Parathyroid adenoma (tissue), 2 donors: ENCODE data around the gene HGS.

Source experiments
- H2AFZ ChIP-seq: fragments of 300-600 bp; sonication (generic); one replicate; pipeline ENCODE4 v1.7.0; 2017; ENCODE audit warnings: antibody characterized with exemption, mild to moderate bottlenecking
- H3K27ac ChIP-seq: fragments of 300-600 bp; sonication (generic); one replicate; pipeline ENCODE4 v1.7.0; 2017
- H3K27me3 ChIP-seq: fragments of 300-600 bp; sonication (generic); one replicate; pipeline ENCODE4 v1.7.0; 2017; ENCODE audit warnings: low read length; ENCODE audit not compliant: control insufficient read depth, insufficient read depth
- H3K36me3 ChIP-seq: fragments of 300-600 bp; sonication (generic); one replicate; pipeline ENCODE4 v1.7.0; 2017; ENCODE audit warnings: low read length; ENCODE audit not compliant: control insufficient read depth, insufficient read depth
- H3K4me1 ChIP-seq: fragments of 300-600 bp; sonication (generic); one replicate; pipeline ENCODE4 v1.7.0; 2017; ENCODE audit warnings: control low read depth
- H3K4me2 ChIP-seq: fragments of 300-600 bp; sonication (generic); one replicate; pipeline ENCODE4 v1.7.0; 2017; ENCODE audit warnings: low read length
- H3K4me3 ChIP-seq: fragments of 300-600 bp; sonication (generic); one replicate; pipeline ENCODE4 v1.7.0; 2017; ENCODE audit warnings: low read depth, low read length
- H3K79me2 ChIP-seq: fragments of 300-600 bp; sonication (generic); one replicate; pipeline ENCODE4 v1.7.0; 2017; ENCODE audit warnings: control low read depth
- H3K9ac ChIP-seq: fragments of 300-600 bp; sonication (generic); one replicate; pipeline ENCODE4 v1.7.0; 2017; ENCODE audit warnings: mild to moderate bottlenecking
- H3K9me3 ChIP-seq: fragments of 300-600 bp; sonication (generic); one replicate; pipeline ENCODE4 v1.7.0; 2017; ENCODE audit warnings: low read length; ENCODE audit not compliant: control insufficient read depth
- CTCF ChIP-seq: fragments of 300-600 bp; sonication (generic); IDR thresholded peaks from one replicate; pipeline ENCODE4 v1.7.0; 2017; ENCODE audit warnings: antibody characterized with exemption, mild to moderate bottlenecking
- donor health status: primary hyperparathyroidism.

Gene HGS

GRCh38 chr17:81648707-81649085 lies 35.1 kb upstream of the HGS start:
- H3K9ac ChIP-seq: no peak overlapping the region
- H3K4me2 ChIP-seq: no peak overlapping the region
- no peaks in the 10 kb centered on the region for H3K36me3 ChIP-seq
- H3K4me1 ChIP-seq: no peaks in the 10 kb centered on the region
- H3K79me2 ChIP-seq: no peaks in the 10 kb centered on the region
- H3K9me3 ChIP-seq: no peaks in the 10 kb centered on the region
- H2AFZ ChIP-seq: no peak overlapping the region
- no peak for TF ChIP-seq CTCF
- no peak overlapping the region for H3K27ac ChIP-seq
- H3K4me3 ChIP-seq: no peak overlapping the region
- peaks cover 6% of the 10 kb centered on the region for H3K27me3 ChIP-seq

GRCh38 chr17:81650951-81651350 lies 32.9 kb upstream of the HGS start:
- Histone ChIP-seq H3K9ac (no peak overlapping the region), H3K9me3 (no peaks in the 10 kb centered on the region), H3K79me2 (no peaks in the 10 kb centered on the region), H3K27me3 (peaks cover 6% of the 10 kb centered on the region), H2AFZ (no peak overlapping the region), H3K4me1 (no peaks in the 10 kb centered on the region), H3K4me3 (no peak overlapping the region), H3K27ac (no peak overlapping the region), H3K4me2 (no peak overlapping the region), H3K36me3 (no peaks in the 10 kb centered on the region)
- no peak for TF ChIP-seq CTCF

GRCh38 chr17:81651692-81652091 lies 32.1 kb upstream of the HGS start:
- H3K4me3 ChIP-seq: no peak overlapping the region
- no peaks in the 10 kb centered on the region for H3K79me2 ChIP-seq
- no peaks in the 10 kb centered on the region for H3K9me3 ChIP-seq
- H2AFZ ChIP-seq: no peak overlapping the region
- no peaks in the 10 kb centered on the region for H3K36me3 ChIP-seq
- H3K27ac ChIP-seq: no peak overlapping the region
- no peak overlapping the region for H3K9ac ChIP-seq
- H3K4me2 ChIP-seq: no peak overlapping the region
- TF ChIP-seq CTCF: no peak
- H3K4me1 ChIP-seq: no peaks in the 10 kb centered on the region
- peaks cover 6% of the 10 kb centered on the region for H3K27me3 ChIP-seq

- H3K4me2 ChIP-seq: no peak overlapping the region
- H3K79me2 ChIP-seq: no peaks in the 10 kb centered on the region
- no peaks in the 10 kb centered on the region for H3K9me3 ChIP-seq
- no peak overlapping the region for H3K4me3 ChIP-seq
- no peak for TF ChIP-seq CTCF
- no peaks in the 10 kb centered on the region for H3K4me1 ChIP-seq
- no peaks in the 10 kb centered on the region for H3K27me3 ChIP-seq
- H2AFZ ChIP-seq: no peak overlapping the region
- H3K9ac ChIP-seq: no peak overlapping the region
- H3K36me3 ChIP-seq: no peaks in the 10 kb centered on the region
- no peak overlapping the region for H3K27ac ChIP-seq
Measured at GRCh38 chr17:81652906-81653771, 30.7 kb upstream of the HGS start.
